Endothelial cell of umbilical vein (primary cell): ENCODE results near the gene CELA1. TPM values are rescaled to one million over a fixed set of nuclear protein-coding genes. Genes with fewer than 3 reads are reported as not detected.

ENCODE experiments used
- BruUV-seq: library from RNA; stranded (reverse); fragments of 400-500 nt; replicated peaks from 2 replicates; lab custom pipeline; 2021; lab: Mats Ljungman, UMichigan
- CTCF ChIA-PET: fragments of 300-600, 350-600 bp; sonication (Branson Sonifier 250); formaldehyde crosslinking; loops from one replicate; lab custom pipeline; 2021; ENCODE audit warnings: antibody characterized with exemption, inconsistent platforms; lab: Charles Lee
- POLR2A ChIA-PET: fragments of 300-600, 350-600 bp; sonication (Branson Sonifier 250); formaldehyde crosslinking; loops from one replicate; lab custom pipeline; 2021; ENCODE audit warnings: antibody characterized with exemption, inconsistent platforms; lab: Charles Lee
- DNase-seq: peaks from one replicate; pipeline ENCODE4 v3.0.0-alpha.2; 2011; ENCODE audit warnings: low read depth, low spot score
- FAIRE-seq: peaks from 2 replicates; lab custom pipeline; 2011; peaks lifted over from hg19 to GRCh38; lab: Jason Lieb, UNC
- H2AFZ ChIP-seq: 2 replicates; pipeline ENCODE4 v1.6.0; 2012; ENCODE audit warnings: low read depth, low read length, control low read depth, inconsistent platforms
- H3K27ac ChIP-seq: 2 replicates; pipeline ENCODE4 v1.5.1; 2011; ENCODE audit warnings: low read depth, mild to moderate bottlenecking, control low read depth, low read length, moderate library complexity; ENCODE audit not compliant: insufficient read depth
- H3K27me3 ChIP-seq, 2 experiments: 2 replicates each; pipeline versions ENCODE4 v1.6.0 to v1.6.1; 2011; ENCODE audit warnings: low read length in 2 of 2, mixed read lengths in 1 of 2; ENCODE audit not compliant: control insufficient read depth in 2 of 2, insufficient read depth in 2 of 2
- H3K36me3 ChIP-seq, 2 experiments: 2 replicates in 1 of 2; 3 replicates in 1 of 2; pipeline ENCODE4 v1.5.1; 2011; ENCODE audit warnings: low read length in 2 of 2, mild to moderate bottlenecking in 1 of 2, moderate library complexity in 1 of 2; ENCODE audit not compliant: control insufficient read depth in 2 of 2, insufficient read depth in 2 of 2; ENCODE audit errors: extremely low read depth in 1 of 2
- H3K4me1 ChIP-seq: 3 replicates; pipeline ENCODE4 v1.5.1; 2011; ENCODE audit warnings: mild to moderate bottlenecking, low read length; ENCODE audit not compliant: control insufficient read depth, insufficient read depth; ENCODE audit errors: extremely low read depth
- H3K4me2 ChIP-seq: 2 replicates; pipeline ENCODE4 v1.6.1; 2011; ENCODE audit warnings: low read length, control low read depth, mixed read lengths; ENCODE audit not compliant: insufficient read depth
- H3K4me3 ChIP-seq, 3 experiments: fragments of 200-600 bp in 1 of 3; sonication (generic), shearing (Covaris generic) in 1 of 3; replicated peaks in 1 of 3; 2 replicates each; pipeline ENCODE4 v1.5.1; 2011 to 2016; ENCODE audit warnings: control low read depth in 3 of 3, low read length in 3 of 3, mild to moderate bottlenecking in 2 of 3, inconsistent platforms in 1 of 3, low read depth in 1 of 3, moderate library complexity in 1 of 3; ENCODE audit not compliant: insufficient read depth in 1 of 3
- H3K79me2 ChIP-seq: 2 replicates; pipeline ENCODE4 v1.6.0; 2012; ENCODE audit warnings: low read length, inconsistent platforms; ENCODE audit not compliant: control insufficient read depth, insufficient read depth
- H3K9ac ChIP-seq: replicated peaks from 2 replicates; pipeline ENCODE3; 2011; ENCODE audit warnings: low read length, control low read depth; ENCODE audit not compliant: insufficient read depth; ENCODE audit errors: extremely low read depth
- H3K9me1 ChIP-seq: replicated peaks from 3 replicates; pipeline ENCODE4 v1.6.0; 2011; ENCODE audit warnings: mild to moderate bottlenecking, low read length; ENCODE audit not compliant: control insufficient read depth, insufficient read depth; ENCODE audit errors: extremely low read depth
- H3K9me3 ChIP-seq: replicated peaks from 2 replicates; pipeline ENCODE4 v1.5.1; 2012; ENCODE audit warnings: low read length, inconsistent platforms; ENCODE audit not compliant: control insufficient read depth, insufficient read depth
- H4K20me1 ChIP-seq: replicated peaks from 2 replicates; pipeline ENCODE3; 2011; ENCODE audit warnings: mild to moderate bottlenecking, low read length; ENCODE audit not compliant: control insufficient read depth, insufficient read depth; ENCODE audit errors: extremely low read depth
- CTCF ChIP-seq, 2 donors: IDR thresholded peaks; 1 replicate in 1 of 2; 2 replicates in 1 of 2; pipeline ENCODE4 v1.5.1; 2011; ENCODE audit warnings: low read length in 2 of 2, mild to moderate bottlenecking in 2 of 2, moderate library complexity in 2 of 2, control low read depth in 1 of 2, inconsistent platforms in 1 of 2, low read depth in 1 of 2; ENCODE audit not compliant: insufficient read depth in 1 of 2; ENCODE audit errors: extremely low read depth in 1 of 2
- EZH2 ChIP-seq: IDR thresholded peaks from 2 replicates; pipeline ENCODE4 v1.6.1; 2012; ENCODE audit warnings: borderline replicate concordance, low read depth, mild to moderate bottlenecking, moderate library complexity, low read length, inconsistent platforms; ENCODE audit not compliant: severe bottlenecking
- FOS ChIP-seq: IDR thresholded peaks from 2 replicates; pipeline ENCODE4 v1.6.1; 2011; ENCODE audit warnings: mild to moderate bottlenecking, low read length, moderate library complexity, borderline replicate concordance; ENCODE audit not compliant: insufficient read depth
- GATA2 ChIP-seq: IDR thresholded peaks from 2 replicates; pipeline ENCODE4 v1.7.0; 2011; ENCODE audit warnings: low read depth, mild to moderate bottlenecking, moderate library complexity, mixed read lengths, low read length; ENCODE audit not compliant: insufficient read length, insufficient read depth
- JUN ChIP-seq: IDR thresholded peaks from 2 replicates; pipeline ENCODE4 v1.6.1; 2011; ENCODE audit warnings: borderline replicate concordance, low read depth; ENCODE audit not compliant: insufficient read length, insufficient read depth
- MAX ChIP-seq: IDR thresholded peaks from 2 replicates; pipeline ENCODE4 v1.6.1; 2011; ENCODE audit not compliant: insufficient read depth, insufficient read length
- MYC ChIP-seq: IDR thresholded peaks from one replicate; pipeline ENCODE4 v1.6.1; 2011; ENCODE audit warnings: mild to moderate bottlenecking, low read depth, low read length
- POLR2A ChIP-seq: IDR thresholded peaks from 2 replicates; pipeline ENCODE4 v1.6.1; 2012; ENCODE audit warnings: low read depth, mild to moderate bottlenecking, control low read depth, low read length
- POLR2AphosphoS5 ChIP-seq: IDR thresholded peaks from 2 replicates; pipeline ENCODE4 v1.6.1; 2012; ENCODE audit warnings: low read depth, mild to moderate bottlenecking, control low read depth, low read length, moderate library complexity; ENCODE audit not compliant: insufficient read depth
- dilution Hi-C: fragments of 300-500 bp; cut with MboI; formaldehyde crosslinking; loops from one replicate; pipeline ENCODE4 v1.15.0; 2019; ENCODE audit warnings: low sequenced_read_pairs; ENCODE audit not compliant: extremely low pct_ligation_motif_present
- intact Hi-C: fragments of 100-400 bp; cut with micrococcal nuclease; formaldehyde crosslinking; loops from one replicate; pipeline ENCODE4 v1.10.0; 2022
- polyA plus RNA-seq, 4 experiments: library from polyadenylated mRNA; depleted of rRNA in 3 of 4; stranded (reverse) in 3 of 4; unstranded in 1 of 4; fragments of >200 nt; gene quantifications; 2 replicates each; pipeline versions ENCODE4 v1.2.1 to v1.2.3, GENCODE V29; 2011 to 2012; ENCODE audit warnings: missing spikeins in 1 of 4
- total RNA-seq: library from RNA; stranded (reverse); gene quantifications from 2 replicates; pipeline ENCODE4 v1.2.3, GENCODE V29; 2021

The CELA1 gene
- total and polyA plus RNA-seq, 2 donors (not counting 3 experiments of a cell fraction or from before 2014, with no cell fraction given), result not detected

GRCh38 chr12:51390457-51390856, 44.0 kb upstream of the CELA1 start:
- ChIA-PET POLR2A (interaction anchor here (1.1 to 1.8 kb wide), 2 partner anchors 19 to 21 kb away, joined by 3 to 7 read pairs; no protein-coding TSS in a partner anchor), CTCF (interaction anchor here (0.9 to 2.8 kb wide), 7 partner anchors 19 to 485 kb away, joined by 3 to 11 read pairs (median 6); no protein-coding TSS in a partner anchor)
- FAIRE-seq, result no peak
- intact Hi-C loops, result no loop called here
- Histone ChIP-seq H3K79me2 (peaks cover 8% of the 10 kb centered on the region), H3K27me3 (no peaks in the 10 kb centered on the region), H4K20me1 (no peaks in the 10 kb centered on the region), H3K9me1 (no peaks in the 10 kb centered on the region), H3K4me3 (no peak overlapping the region), H3K4me2 (no peak overlapping the region), H3K9ac (no peak overlapping the region), H3K9me3 (no peaks in the 10 kb centered on the region), H3K36me3 (no peaks in the 10 kb centered on the region), H3K27ac (no peak overlapping the region), H2AFZ (no peak overlapping the region), H3K4me1 (peaks cover 37% of the 10 kb centered on the region)
- BruUV-seq, result no TSS peak
- no peak for TF ChIP-seq JUN
- no peak for TF ChIP-seq EZH2
- no peak for TF ChIP-seq FOS
- no peak for TF ChIP-seq CTCF (IDR thresholded peaks at IDR 0.05; ENCODE audit: extremely low read depth in 1 of 2, insufficient read depth in 1 of 2, low read depth in 1 of 2, low read length in 2 of 2)
- TF ChIP-seq POLR2A, result no peak
- no peak for TF ChIP-seq GATA2
- no peak for TF ChIP-seq POLR2AphosphoS5
- TF ChIP-seq MAX, result no peak
- TF ChIP-seq MYC, result no peak
- no peak for DNase-seq
- dilution Hi-C loops, result no loop called here
